ENCODE measurements around the gene DPP10.
A peak's percentile ranks its signal among the peaks of the same experiment; 100 is the strongest.
"Not testable (repeated sequence)": the region's sequence is repeated elsewhere in the genome, so short reads cannot be mapped to it uniquely, and the experiment has no call there.

DPP10 gene

GRCh38 chr2:115070002-115070401, 627.6 kb downstream of the DPP10 start:
- TF ChIP-seq CTCF (conservative IDR thresholded peaks at IDR 0.05; ENCODE audit: low read depth) = no peak
- H3K27ac ChIP-seq = no peak overlapping the region
- CTCF ChIA-PET = no interaction called here
- POLR2A ChIA-PET (ENCODE audit: low non-redundant PET) = no interaction called here
- DNase-seq (ENCODE audit: low spot score) = no peak

DNA sequence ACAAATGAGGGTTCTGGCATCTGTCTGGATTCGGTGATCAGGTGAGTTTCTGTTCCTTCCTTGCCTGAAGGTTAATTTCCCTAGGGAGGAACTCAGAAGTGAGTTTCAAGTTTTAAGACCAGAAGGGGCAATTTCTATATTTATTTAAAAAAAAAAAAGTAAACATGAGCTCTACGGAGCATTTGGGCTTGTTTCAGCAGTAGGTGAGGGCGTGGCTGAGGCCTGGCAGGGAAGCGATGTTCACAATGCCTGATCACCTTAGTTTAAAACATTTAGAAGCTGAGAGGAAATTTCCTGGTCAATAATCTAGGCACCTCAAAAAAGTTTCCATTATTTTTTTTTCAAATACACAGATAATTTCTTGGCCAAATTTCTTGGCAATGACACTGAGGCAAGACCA, 629.1 kb downstream of the DPP10 start:
- no peak for TF ChIP-seq CTCF (conservative IDR thresholded peaks at IDR 0.05; ENCODE audit: low read depth)
- DNase-seq (ENCODE audit: low spot score) = no peak
- CTCF ChIA-PET = no interaction called here
- H3K27ac ChIP-seq = no peak overlapping the region
- POLR2A ChIA-PET (ENCODE audit: low non-redundant PET) = no interaction called here

- no peak overlapping the region for H3K27ac ChIP-seq
- ChIA-PET POLR2A (ENCODE audit: low non-redundant PET) (no interaction called here), CTCF (no interaction called here)
- DNase-seq (ENCODE audit: low spot score) = no peak
- TF ChIP-seq CTCF (conservative IDR thresholded peaks at IDR 0.05; ENCODE audit: low read depth) = no peak
Observed at GRCh38 chr2:115075800-115076199, 633.4 kb downstream of the DPP10 start.

DNA sequence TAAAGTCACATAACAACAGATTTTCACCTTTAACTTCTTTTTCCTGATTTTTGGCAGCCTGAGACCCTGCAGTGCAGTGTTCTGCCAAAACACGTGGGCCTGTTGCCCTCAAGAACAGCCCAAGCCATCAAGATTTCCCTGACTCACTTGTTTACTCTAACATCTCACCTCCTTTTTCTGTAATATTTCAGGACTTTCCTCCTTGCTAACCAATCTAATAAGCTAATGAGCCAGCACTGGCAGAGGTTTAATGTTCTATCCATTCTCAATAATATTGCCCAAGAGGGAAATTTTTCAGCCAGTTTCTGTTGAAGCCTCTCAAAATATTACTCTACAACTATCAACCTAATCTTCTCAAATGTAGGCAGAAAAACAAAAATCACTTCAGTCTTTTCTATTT, 635.2 kb downstream of the DPP10 start:
- no peak for DNase-seq (ENCODE audit: low spot score)
- CTCF ChIA-PET = no interaction called here
- TF ChIP-seq CTCF (conservative IDR thresholded peaks at IDR 0.05; ENCODE audit: low read depth) = no peak
- no peak overlapping the region for H3K27ac ChIP-seq
- POLR2A ChIA-PET (ENCODE audit: low non-redundant PET) = no interaction called here

- ChIA-PET POLR2A (ENCODE audit: low non-redundant PET) (no interaction called here), CTCF (interaction anchor here (0.6 kb wide), 1 partner anchor 354 kb away, joined by 3 read pairs; no protein-coding TSS in a partner anchor)
- no peak for TF ChIP-seq CTCF (conservative IDR thresholded peaks at IDR 0.05; ENCODE audit: low read depth)
- DNase-seq (ENCODE audit: low spot score) = peak; percentile 16
- H3K27ac ChIP-seq = no peak overlapping the region
Observed at GRCh38 chr2:115083225-115083624, 640.8 kb downstream of the DPP10 start.

GRCh38 chr2:115083711-115084110, 641.3 kb downstream of the DPP10 start:
- TF ChIP-seq CTCF (conservative IDR thresholded peaks at IDR 0.05; ENCODE audit: low read depth) = no peak
- no peak overlapping the region for H3K27ac ChIP-seq
- CTCF ChIA-PET = interaction anchor here (0.6 kb wide), 1 partner anchor 354 kb away, joined by 3 read pairs; no protein-coding TSS in a partner anchor
- no peak for DNase-seq (ENCODE audit: low spot score)
- POLR2A ChIA-PET (ENCODE audit: low non-redundant PET) = no interaction called here

DNA sequence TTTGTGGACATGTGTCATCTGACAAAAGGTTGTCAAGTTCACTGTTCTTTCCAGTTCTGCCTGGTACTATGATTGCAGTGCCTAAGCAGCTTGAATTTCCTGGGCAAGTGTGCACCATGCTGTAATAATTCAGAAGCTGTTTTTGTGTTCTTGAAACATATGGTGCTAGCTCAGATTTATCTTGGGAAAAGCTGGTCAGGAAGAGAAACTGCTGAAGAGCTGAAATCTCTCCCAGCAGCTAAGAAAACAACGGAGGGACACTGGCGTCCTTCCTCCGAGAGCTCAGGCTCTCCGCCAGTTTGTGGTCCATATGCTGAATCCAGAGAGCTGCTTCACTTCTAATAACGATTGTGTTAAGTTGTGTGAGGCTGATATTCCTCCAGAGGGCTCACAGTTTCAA, 642.0 kb downstream of the DPP10 start:
- POLR2A ChIA-PET (ENCODE audit: low non-redundant PET) = no interaction called here
- no peak for DNase-seq (ENCODE audit: low spot score)
- H3K27ac ChIP-seq = no peak overlapping the region
- TF ChIP-seq CTCF (conservative IDR thresholded peaks at IDR 0.05; ENCODE audit: low read depth) = no peak
- CTCF ChIA-PET = no interaction called here

DNA sequence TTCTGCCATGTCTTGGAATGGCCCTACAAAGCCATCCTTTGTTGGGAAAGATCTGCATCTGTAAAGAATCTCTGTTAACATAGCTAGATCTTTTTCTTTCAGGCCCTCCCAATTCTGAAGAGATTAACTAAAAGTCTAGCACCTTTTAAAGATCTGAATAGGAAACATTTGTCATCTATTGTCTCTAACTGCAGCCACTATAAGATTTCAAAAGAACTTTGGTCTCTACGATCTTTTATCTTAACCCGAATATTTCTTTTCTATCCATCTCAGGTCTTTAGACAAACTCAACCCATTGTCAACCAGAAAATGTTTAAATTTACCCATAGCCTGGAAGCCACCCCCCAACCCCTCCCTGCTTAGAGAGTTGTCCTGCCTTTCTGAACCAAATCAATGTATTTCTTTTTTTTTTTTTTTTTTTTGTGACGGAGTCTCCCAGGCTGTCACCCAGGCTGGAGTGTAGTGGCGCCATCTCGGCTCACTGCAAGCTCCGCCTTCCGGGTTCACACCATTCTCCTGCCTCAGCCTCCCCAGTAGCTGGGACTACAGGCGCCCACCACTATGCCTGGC, 643.7 kb downstream of the DPP10 start:
- POLR2A ChIA-PET (ENCODE audit: low non-redundant PET); H3K27ac ChIP-seq; CTCF ChIA-PET; DNase-seq (ENCODE audit: low spot score): not testable (repeated sequence)
